HL-60 (cell line): ENCODE data around the gene ANKK1.

Experiments
- DNase-seq, 2 experiments: peaks; one replicate each; pipeline ENCODE4 v3.0.0-alpha.2; 2010 to 2020; ENCODE audit warnings: low read depth in 1 of 2, low spot score in 1 of 2
- H3K27ac ChIP-seq: fragments of 250-450 bp; sonication (Bioruptor Pico); replicated peaks from 2 replicates; pipeline ENCODE4 v1.5.1; 2020; ENCODE audit warnings: mild to moderate bottlenecking, moderate library complexity
- H3K27me3 ChIP-seq: fragments of 250-450 bp; sonication (Bioruptor Pico); 2 replicates; pipeline ENCODE4 v1.5.1; 2021; ENCODE audit warnings: mild to moderate bottlenecking, moderate library complexity; ENCODE audit not compliant: insufficient read depth, poor library complexity, severe bottlenecking
- H3K4me3 ChIP-seq: replicated peaks from 2 replicates; pipeline ENCODE4 v1.5.1; 2011; ENCODE audit warnings: mild to moderate bottlenecking, control low read depth, low read length; ENCODE audit not compliant: insufficient read depth
- CTCF ChIP-seq: IDR thresholded peaks from one replicate; pipeline ENCODE4 v1.5.1; 2011; ENCODE audit warnings: low read length, control low read depth, inconsistent platforms; ENCODE audit not compliant: insufficient read depth
- GABPA ChIP-seq: IDR thresholded peaks from 2 replicates; pipeline ENCODE4 v1.6.1; 2012; ENCODE audit warnings: low read depth
- POLR2AphosphoS5 ChIP-seq: IDR thresholded peaks from 2 replicates; pipeline ENCODE4 v1.6.1; 2012; ENCODE audit warnings: low read depth
- REST ChIP-seq: IDR thresholded peaks from 2 replicates; pipeline ENCODE4 v1.6.1; 2012; ENCODE audit warnings: low read depth; ENCODE audit not compliant: insufficient replicate concordance
- SPI1 ChIP-seq: IDR thresholded peaks from 2 replicates; pipeline ENCODE4 v1.6.1; 2012; ENCODE audit warnings: low read depth, mild to moderate bottlenecking, borderline replicate concordance

Gene ANKK1

GRCh38 chr11:113415343-113415742, 27.8 kb downstream of the ANKK1 start:
- H3K27me3 ChIP-seq: no peaks in the 10 kb centered on the region
- H3K27ac ChIP-seq: no peak overlapping the region
- H3K4me3 ChIP-seq: no peak overlapping the region
- DNase-seq: no peak
- TF ChIP-seq SPI1 (no peak), REST (no peak), GABPA (no peak), POLR2AphosphoS5 (no peak), CTCF (no peak)

DNA sequence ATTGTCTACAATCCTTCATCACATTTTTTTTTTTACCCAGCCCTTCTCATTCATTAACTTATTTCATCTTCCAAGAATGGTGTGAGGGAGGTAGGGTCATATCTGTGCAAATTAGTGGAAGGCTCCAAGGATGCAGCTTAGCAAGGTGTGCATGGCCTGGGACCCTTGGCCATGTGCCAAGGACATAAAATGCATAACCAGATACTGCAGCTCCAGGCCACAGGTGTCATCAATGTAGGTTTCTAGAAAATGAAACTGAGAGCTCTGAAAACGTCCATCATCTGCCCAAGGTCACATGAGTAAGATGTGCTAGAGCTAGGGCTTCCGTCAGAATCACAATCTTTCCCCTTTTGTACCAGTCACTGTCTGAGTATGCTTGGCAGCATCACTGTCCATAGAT, 29.8 kb downstream of the ANKK1 start:
- DNase-seq: no peak
- no peak overlapping the region for H3K4me3 ChIP-seq
- H3K27me3 ChIP-seq: no peaks in the 10 kb centered on the region
- TF ChIP-seq GABPA (no peak), CTCF (no peak), REST (no peak), SPI1 (no peak), POLR2AphosphoS5 (no peak)
- no peak overlapping the region for H3K27ac ChIP-seq

- no peak for DNase-seq
- H3K27me3 ChIP-seq: no peaks in the 10 kb centered on the region
- no peak overlapping the region for H3K4me3 ChIP-seq
- TF ChIP-seq POLR2AphosphoS5 (no peak), REST (no peak), SPI1 (no peak), CTCF (no peak), GABPA (no peak)
- no peak overlapping the region for H3K27ac ChIP-seq
Observed at GRCh38 chr11:113419454-113420003, 31.9 kb downstream of the ANKK1 start.
